GM18498 (cell line): ENCODE measurements around the gene APOB.

Source experiments
- ATAC-seq: cut with Tn5 transposase; IDR thresholded peaks from one replicate; pipeline ENCODE4 v1.9.1; 2021; ENCODE audit warnings: mild to moderate bottlenecking, moderate library complexity; ENCODE audit not compliant: unreplicated experiment

Gene APOB

DNA sequence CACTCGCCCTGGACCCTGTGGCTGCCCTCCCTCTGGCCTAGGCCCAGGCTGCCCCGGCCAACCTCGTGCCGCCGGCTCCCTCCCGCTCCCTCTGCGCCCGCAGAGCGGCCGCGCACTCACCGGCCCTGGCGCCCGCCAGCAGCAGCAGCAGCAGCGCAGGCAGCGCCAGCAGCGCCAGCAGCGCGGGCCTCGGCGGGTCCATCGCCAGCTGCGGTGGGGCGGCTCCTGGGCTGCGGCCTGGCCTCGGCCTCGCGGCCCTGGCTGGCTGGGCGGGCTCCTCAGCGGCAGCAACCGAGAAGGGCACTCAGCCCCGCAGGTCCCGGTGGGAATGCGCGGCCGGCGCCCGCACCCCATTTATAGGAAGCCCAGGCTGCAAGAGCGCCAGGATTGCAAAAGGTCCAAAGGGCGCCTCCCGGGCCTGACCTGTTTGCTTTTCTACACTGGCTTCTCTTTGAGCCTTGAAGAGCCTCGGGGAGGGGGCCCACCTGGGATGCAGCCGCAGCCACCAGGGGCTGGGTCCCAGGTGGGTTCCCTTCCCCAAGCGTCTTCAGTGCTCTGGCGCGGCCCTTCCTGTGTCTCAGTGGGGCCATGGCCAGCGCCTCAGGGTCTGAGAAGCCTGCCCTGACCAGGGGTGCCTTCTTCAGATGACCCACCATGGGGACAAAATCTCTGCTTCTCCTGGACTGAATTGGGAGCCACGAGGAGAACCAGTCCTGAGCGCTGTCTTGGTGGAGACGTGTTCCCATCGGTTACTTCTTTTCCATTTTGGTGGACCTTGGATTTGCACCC lies at the start of gene APOB:
Gene APOB, minus strand, starts transcription at position 330 of the 789 bp plus-strand sequence. Its CDS starts 128 bp downstream, at position 202.
- ATAC-seq, result no peak

DNA sequence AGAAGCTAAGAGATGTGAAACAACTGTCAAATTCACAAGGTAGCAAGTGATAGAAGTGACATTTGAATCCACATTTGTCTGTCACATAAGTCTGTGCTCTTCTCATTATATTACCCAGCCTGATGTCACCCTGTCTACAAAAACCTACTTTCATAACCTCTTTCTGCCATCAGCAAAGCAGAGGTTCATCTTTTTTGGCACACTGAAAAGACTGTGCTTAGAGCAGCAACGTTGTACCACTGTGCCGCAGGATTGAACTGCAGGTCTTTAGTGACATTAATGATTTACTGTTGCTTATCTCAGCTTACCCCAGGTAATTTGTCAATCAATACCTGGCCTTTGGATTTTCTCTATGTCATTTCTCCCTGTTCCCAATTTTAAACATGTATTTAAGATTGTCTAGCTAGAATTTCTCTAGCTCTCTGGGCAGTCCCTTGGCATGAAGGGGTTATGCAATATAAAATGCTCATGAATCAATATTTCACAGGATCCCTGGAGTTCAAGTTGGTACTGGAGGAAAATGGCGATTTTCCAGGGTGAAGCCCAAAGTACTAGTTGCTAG lies 48.5 kb upstream of the APOB start:
- ATAC-seq, result no peak

DNA sequence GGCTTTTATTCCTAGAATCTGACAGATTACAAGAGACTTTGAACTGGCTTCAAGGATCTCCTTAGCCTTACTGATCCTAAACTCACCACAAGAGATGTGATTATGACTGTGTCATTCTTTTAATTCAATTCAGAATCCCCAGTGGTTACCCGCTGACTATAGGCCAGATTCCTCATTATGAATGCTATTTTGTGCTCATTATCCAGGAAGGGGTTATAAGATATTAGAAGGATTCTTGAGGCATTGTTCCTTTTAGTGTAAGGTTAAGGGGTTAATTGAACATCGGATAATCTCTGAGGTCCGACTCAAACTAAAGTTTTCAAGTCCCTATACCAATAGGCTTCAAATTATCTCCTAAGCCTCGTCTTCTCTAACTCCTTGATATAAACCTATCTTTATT lies 40.5 kb upstream of the APOB start:
- no peak for ATAC-seq

DNA sequence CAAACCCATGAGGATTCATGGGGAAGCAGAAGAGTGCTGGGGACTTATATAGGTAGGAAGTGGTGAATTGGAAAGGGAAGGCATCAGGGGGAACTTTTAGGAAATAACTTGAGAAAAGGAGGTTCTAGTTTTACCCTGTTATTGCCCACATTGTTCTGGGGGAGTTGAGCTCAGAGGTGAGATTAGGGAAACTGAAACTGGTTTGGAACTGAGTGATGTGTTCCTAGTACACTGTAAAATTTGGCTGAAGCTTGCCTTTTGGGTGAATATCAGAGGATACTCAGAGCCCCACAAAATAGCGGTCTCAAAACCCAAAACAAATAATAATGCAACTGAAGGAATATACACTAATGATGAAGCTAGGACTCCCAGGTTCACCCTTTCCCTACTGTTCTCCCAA lies 39.6 kb upstream of the APOB start:
- no peak for ATAC-seq

GRCh38 chr2:21078296-21078695 lies 34.4 kb upstream of the APOB start:
- ATAC-seq, result no peak

- ATAC-seq, result no peak
Measured at GRCh38 chr2:21072477-21073242, 28.8 kb upstream of the APOB start.

- no peak for ATAC-seq
Measured at GRCh38 chr2:21070341-21071257, 26.7 kb upstream of the APOB start.

DNA sequence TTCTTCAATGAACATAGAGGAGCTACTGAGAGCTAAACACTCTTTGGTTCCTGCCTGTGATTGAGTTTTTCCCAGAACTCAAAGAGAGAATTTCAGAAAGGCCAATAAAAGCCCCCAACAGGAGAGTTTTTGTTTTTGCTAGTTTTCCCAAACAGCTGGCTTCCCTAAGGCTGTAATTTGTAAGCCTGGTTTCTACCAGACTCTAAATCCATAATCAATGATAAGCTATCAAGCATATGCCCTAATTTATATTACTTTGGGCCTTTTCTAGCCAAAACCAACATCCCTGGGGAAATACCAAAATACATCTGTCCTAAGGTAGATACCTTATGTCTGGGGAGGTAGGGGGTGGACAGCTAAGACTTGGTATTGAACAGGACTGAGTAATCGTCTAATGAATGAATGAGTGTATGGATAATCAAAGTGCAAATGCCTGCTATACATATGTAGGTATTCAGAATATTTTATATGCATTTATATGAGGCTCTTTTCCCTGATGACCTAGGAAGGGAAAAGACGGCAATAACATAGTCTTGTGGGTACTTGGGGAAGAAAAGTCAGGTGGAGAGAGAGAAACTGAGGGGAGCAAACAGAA lies 26.0 kb upstream of the APOB start:
- no peak for ATAC-seq

DNA sequence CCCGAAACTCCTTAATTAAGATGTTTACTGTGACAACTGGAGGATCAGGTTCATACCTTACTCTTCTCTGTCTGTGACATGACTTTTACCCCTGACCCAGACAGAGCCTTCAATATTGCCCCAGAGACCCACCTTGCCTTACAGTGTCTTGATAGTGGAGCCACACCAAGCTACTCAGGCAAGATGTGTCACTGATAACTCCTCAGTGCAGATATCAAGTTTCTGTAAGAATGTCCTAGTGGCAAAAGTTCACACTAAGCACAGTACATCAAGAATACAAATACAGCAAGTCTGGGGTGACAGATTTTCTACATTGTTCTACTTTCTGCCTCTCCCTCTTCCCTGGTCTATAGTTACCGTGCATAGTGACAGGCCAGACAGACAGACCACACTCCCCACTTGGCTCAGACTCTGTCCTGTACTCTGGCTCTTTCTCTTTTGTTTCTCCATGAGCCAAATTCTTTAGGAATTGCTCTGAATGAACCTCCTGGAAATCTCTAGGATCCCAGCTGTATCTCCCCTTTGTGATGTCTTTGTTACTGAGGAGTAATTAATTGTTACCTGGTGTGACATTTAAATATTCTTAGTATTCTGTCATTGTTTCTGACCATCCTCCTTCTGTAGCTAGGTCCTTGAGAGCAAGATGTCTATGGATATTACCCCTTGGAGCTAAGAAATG lies 24.1 kb upstream of the APOB start:
- ATAC-seq, result no peak

DNA sequence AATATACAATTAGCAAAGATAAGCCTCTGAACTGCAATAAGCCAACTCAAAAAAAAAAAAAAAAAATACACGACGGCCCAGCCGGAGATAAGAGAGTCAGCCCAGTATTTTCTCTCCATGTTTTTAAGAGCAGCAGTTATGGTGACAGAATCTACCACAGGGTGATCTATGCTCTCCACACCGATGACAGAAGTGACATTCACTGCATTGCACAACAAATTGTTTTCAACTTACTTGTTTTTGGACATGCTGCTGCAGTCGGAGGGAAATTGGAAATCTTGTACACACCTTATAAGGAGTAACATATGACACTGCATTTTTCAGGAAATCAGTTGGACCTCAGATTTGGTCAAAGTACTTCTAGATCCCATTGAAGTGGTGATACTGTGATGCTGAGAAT lies 23.3 kb upstream of the APOB start:
- ATAC-seq, result no peak

GRCh38 chr2:21059885-21060610 lies 16.2 kb upstream of the APOB start:
- ATAC-seq, result no peak

DNA sequence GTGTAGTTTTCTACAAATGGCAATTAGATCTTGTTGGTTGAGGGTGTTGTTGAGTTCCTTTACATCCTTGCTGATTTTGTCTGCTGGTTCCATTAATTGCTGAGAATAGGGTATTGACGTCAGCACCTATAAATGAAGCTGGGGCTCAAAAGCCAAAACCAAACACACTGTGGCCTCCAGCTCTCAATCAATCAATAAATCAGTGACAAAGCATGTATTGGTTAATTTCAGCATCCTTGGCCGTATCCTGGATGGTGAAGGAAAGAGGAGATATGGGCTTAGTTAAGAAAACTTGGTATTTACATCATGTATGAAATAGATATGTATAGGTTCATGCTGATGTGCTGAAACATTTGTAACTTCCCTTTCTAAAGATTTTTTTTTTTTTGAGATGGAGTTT lies 13.2 kb upstream of the APOB start:
- ATAC-seq, result no peak

GRCh38 chr2:21055879-21056790 lies 12.3 kb upstream of the APOB start:
- ATAC-seq, result no peak

DNA sequence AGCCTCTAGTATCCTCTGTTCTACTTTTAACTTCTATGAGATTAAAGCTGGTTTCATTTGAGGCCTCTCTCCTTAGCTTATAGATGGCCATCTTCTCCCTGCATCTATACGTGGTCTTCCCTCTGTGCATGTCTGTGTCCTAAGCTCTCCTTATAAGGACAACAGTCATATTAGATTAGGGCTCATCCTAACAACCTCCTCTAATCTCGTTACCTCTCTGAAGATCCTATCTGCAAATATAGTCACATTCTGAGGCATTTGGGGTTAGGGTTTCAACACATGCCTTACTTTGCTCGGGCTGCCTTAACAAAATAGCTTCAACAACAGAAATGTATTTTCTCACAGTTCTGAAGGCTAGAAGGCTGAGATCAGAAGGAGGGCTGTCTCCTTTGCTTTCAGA lies 11.6 kb upstream of the APOB start:
- ATAC-seq, result no peak

DNA sequence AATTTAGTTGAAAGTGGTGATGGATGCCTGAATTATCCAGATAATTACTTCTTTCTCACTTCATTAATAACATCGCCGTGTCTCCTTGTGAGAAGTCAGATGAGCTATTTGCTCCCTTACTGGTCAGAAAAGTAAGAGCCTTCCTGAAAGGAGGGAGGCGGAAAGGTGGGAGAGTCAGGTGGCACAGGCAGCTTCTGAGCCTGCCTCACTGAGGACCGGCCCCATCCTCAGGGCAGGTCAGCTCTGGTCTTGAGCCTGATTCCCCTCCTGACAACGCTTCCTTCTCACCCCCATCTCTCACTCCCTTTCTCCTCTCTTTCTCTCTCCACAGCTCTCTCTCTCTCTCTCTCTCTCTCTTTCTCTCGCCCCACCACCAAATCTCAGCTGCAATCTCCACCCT lies 10.1 kb upstream of the APOB start:
- ATAC-seq, result no peak

DNA sequence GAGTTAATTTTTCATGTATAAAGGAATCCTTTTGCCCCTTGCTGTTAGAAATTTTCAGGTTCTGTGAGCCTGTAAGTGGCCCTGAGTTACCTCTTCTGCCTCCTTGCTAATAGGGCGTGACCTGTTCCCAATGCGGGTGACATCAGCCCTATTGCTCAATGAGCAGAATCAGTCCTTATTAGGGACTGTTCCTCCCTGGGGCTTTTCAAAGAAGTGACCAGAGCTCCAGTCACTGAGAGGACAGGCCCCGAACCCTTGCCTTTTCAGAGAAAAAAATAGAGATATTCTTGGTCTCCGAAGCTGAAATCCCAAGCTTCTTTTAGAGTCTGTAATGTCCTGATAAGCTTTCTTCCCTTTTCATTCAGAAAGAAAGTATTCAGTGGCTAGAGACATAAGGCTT lies 8.2 kb upstream of the APOB start:
- no peak for ATAC-seq

GRCh38 chr2:21050164-21050563 lies 6.3 kb upstream of the APOB start:
- ATAC-seq, result no peak
